ENCODE measurements around the gene ANKS1B. TPM values are rescaled to one million over a fixed set of nuclear protein-coding genes. Genes with fewer than 3 reads are reported as not detected.

Gene ANKS1B
- total and polyA plus RNA-seq, 10 of the 15 experiments (the other 5 are each of a cell fraction or from before 2014, with no cell fraction given): 0.16 to 1.3 (median 0.82) TPM; not detected in 7

- WGBS (ENCODE audit: insufficient coverage, insufficient replicate concordance, low lambda C conversion rate, missing lambda C conversion rate): 0% methylated on average over 2 of the region's 2 CpGs
- FAIRE-seq: no peak
- no peak overlapping the region for H3K27ac ChIP-seq (ENCODE audit: control insufficient read depth, insufficient read depth)
These were observed 289.7 kb downstream of the ANKS1B start for GRCh38 chr12:99695050-99695449.

GRCh38 chr12:99686142-99686541 is 298.6 kb downstream of the ANKS1B start:
- H4K20me1 ChIP-seq (ENCODE audit: control insufficient read depth, insufficient read depth): no peaks in the 10 kb centered on the region
- RAD21 ChIA-PET (ENCODE audit: unreplicated experiment): no interaction called here
- H2AFZ ChIP-seq (ENCODE audit: control insufficient read depth, low read depth, low read length): no peak overlapping the region
- ATAC-seq: no peak
- POLR2A ChIA-PET: interaction anchor here (0.6 kb wide), 1 partner anchor 230 kb away, joined by 3 read pairs; no protein-coding TSS in a partner anchor
- SMC1A ChIA-PET (ENCODE audit: uncharacterized antibody, unreplicated experiment): no interaction called here
- no peak for FAIRE-seq
- CTCF ChIA-PET: no interaction called here
- H3K36me3 ChIP-seq (ENCODE audit: control insufficient read depth in 2 of 2, insufficient read depth in 2 of 2, low read length in 1 of 2): no peaks in the 10 kb centered on the region
- no peak overlapping the region for H3K4me3 ChIP-seq
- H3K4me2 ChIP-seq (ENCODE audit: control insufficient read depth, insufficient read depth): no peak overlapping the region
- no peak overlapping the region for H3K27ac ChIP-seq (ENCODE audit: control insufficient read depth, insufficient read depth)
- WGBS (ENCODE audit: insufficient coverage, insufficient replicate concordance, low lambda C conversion rate, missing lambda C conversion rate): 0% methylated on average over 1 of the region's 1 CpG
- no peaks in the 10 kb centered on the region for H3K27me3 ChIP-seq (replicated peaks in 1 of 2; ENCODE audit: control insufficient read depth in 2 of 2, insufficient read depth in 2 of 2, low read length in 1 of 2)
- H3K9ac ChIP-seq (ENCODE audit: control insufficient read depth, insufficient read depth, low read length): no peak overlapping the region
- no peaks in the 10 kb centered on the region for H3K79me2 ChIP-seq (ENCODE audit: control insufficient read depth, insufficient read depth, low read length)
- no TSS peak for BruUV-seq (replicated peaks)
- intact Hi-C loops (cut with micrococcal nuclease; ENCODE audit: unreplicated experiment): no loop called here
- in situ Hi-C loops (cut with MboI): no loop called here
- H3K4me1 ChIP-seq (ENCODE audit: control insufficient read depth, insufficient read depth, low read length): no peaks in the 10 kb centered on the region
- DNase-seq (ENCODE audit: low read depth, low spot score): no peak
- TF ChIP-seq SRF (IDR thresholded peaks at IDR 0.05; ENCODE audit: low read depth in 2 of 2, low read length in 2 of 2) (peak in 1 of 2 experiments; percentile 77; a peak in 2 of 4 replicates), NFYB (IDR thresholded peaks at IDR 0.05; ENCODE audit: insufficient read depth, low read depth, low read length) (0 out of 2 replicates have a peak, but pooled peaks have one; percentile 6), BCL11A (IDR thresholded peaks at IDR 0.05; ENCODE audit: low read depth, low read length) (no peak)
- no peaks in the 10 kb centered on the region for H3K9me3 ChIP-seq (replicated peaks; ENCODE audit: control insufficient read depth, insufficient read depth, low read length)

More at GRCh38 chr12:99695050-99695449, 289.7 kb downstream of the ANKS1B start:
- Histone ChIP-seq H3K9me3 (replicated peaks; ENCODE audit: control insufficient read depth, insufficient read depth, low read length) (no peaks in the 10 kb centered on the region), H3K4me1 (ENCODE audit: control insufficient read depth, insufficient read depth, low read length) (no peaks in the 10 kb centered on the region), H3K79me2 (ENCODE audit: control insufficient read depth, insufficient read depth, low read length) (no peaks in the 10 kb centered on the region), H3K27me3 (replicated peaks in 1 of 2; ENCODE audit: control insufficient read depth in 2 of 2, insufficient read depth in 2 of 2, low read length in 1 of 2) (no peaks in the 10 kb centered on the region), H3K4me3 (no peak overlapping the region), H3K9ac (ENCODE audit: control insufficient read depth, insufficient read depth, low read length) (no peak overlapping the region), H2AFZ (ENCODE audit: control insufficient read depth, low read depth, low read length) (no peak overlapping the region), H4K20me1 (ENCODE audit: control insufficient read depth, insufficient read depth) (no peaks in the 10 kb centered on the region), H3K4me2 (ENCODE audit: control insufficient read depth, insufficient read depth) (no peak overlapping the region), H3K36me3 (ENCODE audit: control insufficient read depth in 2 of 2, insufficient read depth in 2 of 2, low read length in 1 of 2) (no peaks in the 10 kb centered on the region)
- 0 out of 4 replicates have a peak, but pooled peaks of 1 of the 2 experiments have one; percentile 17 for TF ChIP-seq IKZF2 (IDR thresholded peaks at IDR 0.05)
- peak; percentile 79 for TF ChIP-seq SPI1 (IDR thresholded peaks at IDR 0.05; ENCODE audit: borderline replicate concordance, insufficient read depth, low read depth, low read length)
- peak; percentile 23; the same call in 1 of the 2 replicates for TF ChIP-seq ATF7 (IDR thresholded peaks at IDR 0.05; ENCODE audit: low read depth)
- peak; percentile 52 for TF ChIP-seq MEF2B (IDR thresholded peaks at IDR 0.05; ENCODE audit: partially characterized antibody, poor library complexity, severe bottlenecking)
- no peak for TF ChIP-seq RAD21 (IDR thresholded peaks at IDR 0.05; ENCODE audit: insufficient read depth, low read depth, low read length)
- TF ChIP-seq DPF2 (IDR thresholded peaks at IDR 0.05): peak; percentile 57; the same call in 1 of the 2 replicates
- TF ChIP-seq MTA2 (IDR thresholded peaks at IDR 0.05; ENCODE audit: low read depth): peak; percentile 81
- no peak for TF ChIP-seq BRCA1 (IDR thresholded peaks at IDR 0.05; ENCODE audit: low read depth, low read length)
- TF ChIP-seq SMARCA5 (IDR thresholded peaks at IDR 0.05): no peak
- POLR2A ChIA-PET: no interaction called here
- intact Hi-C loops (cut with micrococcal nuclease; ENCODE audit: unreplicated experiment): no loop called here
- CTCF ChIA-PET: interaction anchor here (1.0 kb wide), 1 partner anchor 34 kb away, joined by 3 read pairs; no protein-coding TSS in a partner anchor
- RAD21 ChIA-PET (ENCODE audit: unreplicated experiment): no interaction called here
- DNase-seq (ENCODE audit: low read depth, low spot score) (no peak), ATAC-seq (peak; percentile 47)
- SMC1A ChIA-PET (ENCODE audit: uncharacterized antibody, unreplicated experiment): interaction anchor here (0.9 to 1.1 kb wide), 3 partner anchors 15 to 33 kb away, joined by 3 to 5 read pairs (median 4); no protein-coding TSS in a partner anchor
- BruUV-seq (replicated peaks): no TSS peak
- in situ Hi-C loops (cut with MboI): no loop called here
